Hepatocyte (in vitro differentiated cells): ENCODE measurements around the gene NTPCR. TPM values are rescaled to one million over a fixed set of nuclear protein-coding genes. Genes with fewer than 3 reads are reported as not detected.
"Not testable (repeated sequence)": the region's sequence is repeated elsewhere in the genome, so short reads cannot be mapped to it uniquely, and the experiment has no call there.

Experiments used
- DNase-seq: peaks from one replicate; pipeline ENCODE4 v3.0.0-alpha.2; 2016; ENCODE audit warnings: low spot score
- H2AFZ ChIP-seq: fragments of 200-600 bp; sonication (generic); 2 replicates; pipeline ENCODE4 v1.6.0; 2016; ENCODE audit warnings: antibody characterized with exemption, mild to moderate bottlenecking
- H3K27ac ChIP-seq: fragments of 200-600 bp; sonication (generic); 2 replicates; pipeline ENCODE4 v1.5.1; 2016; ENCODE audit warnings: mild to moderate bottlenecking
- H3K27me3 ChIP-seq: fragments of 200-600 bp; sonication (generic); 2 replicates; pipeline ENCODE4 v1.6.1; 2016
- H3K36me3 ChIP-seq: fragments of 200-600 bp; sonication (generic); replicated peaks from 2 replicates; pipeline ENCODE4 v1.5.1; 2016; ENCODE audit warnings: low read depth; ENCODE audit not compliant: insufficient read depth
- H3K4me1 ChIP-seq: fragments of 200-600 bp; sonication (generic); 2 replicates; pipeline ENCODE4 v1.5.1; 2016; ENCODE audit warnings: mild to moderate bottlenecking, moderate library complexity; ENCODE audit not compliant: insufficient read depth
- H3K4me2 ChIP-seq: fragments of 200-600 bp; sonication (generic); 2 replicates; pipeline ENCODE4 v1.6.0; 2016
- H3K4me3 ChIP-seq: fragments of 200-600 bp; sonication (generic); 2 replicates; pipeline ENCODE4 v1.5.1; 2016; ENCODE audit warnings: mild to moderate bottlenecking
- H3K79me2 ChIP-seq: fragments of 200-600 bp; sonication (generic); 2 replicates; pipeline ENCODE4 v1.6.0; 2017; ENCODE audit warnings: mild to moderate bottlenecking
- H3K9me2 ChIP-seq: fragments of 200-600 bp; sonication (generic); replicated peaks from 2 replicates; pipeline ENCODE4 v1.6.0; 2017; ENCODE audit warnings: mild to moderate bottlenecking; ENCODE audit not compliant: insufficient read depth
- H3K9me3 ChIP-seq: fragments of 200-600 bp; sonication (generic); 2 replicates; pipeline ENCODE4 v1.5.1; 2016; ENCODE audit warnings: low read depth, mild to moderate bottlenecking
- H4K20me1 ChIP-seq: fragments of 200-600 bp; sonication (generic); 2 replicates; pipeline ENCODE4 v1.6.0; 2016; ENCODE audit warnings: mild to moderate bottlenecking; ENCODE audit not compliant: insufficient read depth, poor library complexity, severe bottlenecking
- CTCF ChIP-seq: fragments of 200-600 bp; sonication (generic); IDR thresholded peaks from 2 replicates; pipeline ENCODE4 v1.5.1; 2016; ENCODE audit warnings: antibody characterized with exemption, mild to moderate bottlenecking; ENCODE audit not compliant: poor library complexity
- EZH2 ChIP-seq: fragments of 200-600 bp; sonication (generic); IDR thresholded peaks from 2 replicates; pipeline ENCODE4 v1.6.1; 2016; ENCODE audit warnings: antibody characterized with exemption, mild to moderate bottlenecking, borderline replicate concordance
- EZH2phosphoT487 ChIP-seq: fragments of 200-600 bp; sonication (generic); IDR thresholded peaks from one replicate; pipeline ENCODE4 v1.6.1; 2018; ENCODE audit warnings: antibody characterized with exemption, mild to moderate bottlenecking, low read depth, moderate library complexity; ENCODE audit not compliant: unreplicated experiment, severe bottlenecking
- WGBS: methylation state at CpG from one replicate; pipeline ENCODE4 v1.1.6; 2016; ENCODE audit warnings: low lambda C conversion rate; ENCODE audit errors: missing lambda C conversion rate; 5-methylcytosine and 5-hydroxymethylcytosine counted together
- polyA plus RNA-seq: library from polyadenylated mRNA; unstranded; fragments of >200 nt; fragmentation: Nextera tagmentation; extraction: Ambion mirVana; gene quantifications from 2 replicates; pipeline ENCODE4 v1.2.1, GENCODE V29; 2016
- total RNA-seq: library from RNA; depleted of rRNA; stranded (reverse); fragments of >200 nt; gene quantifications from 2 replicates; pipeline ENCODE4 v1.2.3, GENCODE V29; 2014

NTPCR gene
- total and polyA plus RNA-seq, 2 experiments from 2014 or later = 32.1 to 52.9 TPM

GRCh38 chr1:232923739-232924386, 26.5 kb upstream of the NTPCR start:
- H3K9me3 ChIP-seq = no peaks in the 10 kb centered on the region
- H3K4me1 ChIP-seq = no peaks in the 10 kb centered on the region
- H3K4me3 ChIP-seq = no peak overlapping the region
- no peak overlapping the region for H2AFZ ChIP-seq
- H3K4me2 ChIP-seq = no peak overlapping the region
- H3K79me2 ChIP-seq = no peaks in the 10 kb centered on the region
- no peak for DNase-seq
- 91% methylated on average over 4 of the region's 4 CpGs for WGBS
- H3K27me3 ChIP-seq = no peaks in the 10 kb centered on the region
- no peaks in the 10 kb centered on the region for H3K9me2 ChIP-seq
- no peaks in the 10 kb centered on the region for H4K20me1 ChIP-seq
- H3K27ac ChIP-seq = no peak overlapping the region
- H3K36me3 ChIP-seq = no peaks in the 10 kb centered on the region
- no peak for TF ChIP-seq EZH2
- TF ChIP-seq EZH2phosphoT487 = no peak
- no peak for TF ChIP-seq CTCF

GRCh38 chr1:232924874-232925273, 25.5 kb upstream of the NTPCR start:
- Histone ChIP-seq H4K20me1 (no peaks in the 10 kb centered on the region), H3K9me3 (no peaks in the 10 kb centered on the region), H3K4me3 (no peak overlapping the region), H3K79me2 (no peaks in the 10 kb centered on the region), H3K27ac (no peak overlapping the region), H3K4me2 (no peak overlapping the region), H3K9me2 (no peaks in the 10 kb centered on the region), H3K4me1 (no peaks in the 10 kb centered on the region), H3K27me3 (no peaks in the 10 kb centered on the region), H3K36me3 (no peaks in the 10 kb centered on the region), H2AFZ (no peak overlapping the region)
- no peak for TF ChIP-seq EZH2phosphoT487
- no peak for TF ChIP-seq EZH2
- TF ChIP-seq CTCF = no peak
- 72% methylated on average over 3 of the region's 3 CpGs for WGBS
- DNase-seq = no peak

GRCh38 chr1:232925421-232926220, 24.8 kb upstream of the NTPCR start:
- Histone ChIP-seq H3K9me2 (no peaks in the 10 kb centered on the region), H3K9me3 (no peaks in the 10 kb centered on the region), H3K27ac (no peak overlapping the region), H3K4me2 (no peak overlapping the region), H2AFZ (no peak overlapping the region), H3K27me3 (no peaks in the 10 kb centered on the region), H4K20me1 (no peaks in the 10 kb centered on the region), H3K79me2 (no peaks in the 10 kb centered on the region), H3K4me1 (no peaks in the 10 kb centered on the region), H3K36me3 (no peaks in the 10 kb centered on the region), H3K4me3 (no peak overlapping the region)
- no peak for DNase-seq
- 47% methylated on average over 5 of the region's 5 CpGs for WGBS
- TF ChIP-seq EZH2 (no peak), CTCF (no peak), EZH2phosphoT487 (no peak)

- H3K27me3 ChIP-seq, H3K4me3 ChIP-seq, H3K4me2 ChIP-seq, H3K9me2 ChIP-seq, DNase-seq, H3K27ac ChIP-seq, H3K9me3 ChIP-seq, H2AFZ ChIP-seq, H3K79me2 ChIP-seq, H3K4me1 ChIP-seq, H3K36me3 ChIP-seq, H4K20me1 ChIP-seq: not testable (repeated sequence)
- WGBS = 92% methylated on average over 6 of the region's 6 CpGs
Measured at GRCh38 chr1:232927166-232927565, 23.2 kb upstream of the NTPCR start.
